ENCODE measurements around the gene PRIM2.
"Not testable (repeated sequence)": the region's sequence is repeated elsewhere in the genome, so short reads cannot be mapped to it uniquely, and the experiment has no call there.

The PRIM2 gene, protein sequence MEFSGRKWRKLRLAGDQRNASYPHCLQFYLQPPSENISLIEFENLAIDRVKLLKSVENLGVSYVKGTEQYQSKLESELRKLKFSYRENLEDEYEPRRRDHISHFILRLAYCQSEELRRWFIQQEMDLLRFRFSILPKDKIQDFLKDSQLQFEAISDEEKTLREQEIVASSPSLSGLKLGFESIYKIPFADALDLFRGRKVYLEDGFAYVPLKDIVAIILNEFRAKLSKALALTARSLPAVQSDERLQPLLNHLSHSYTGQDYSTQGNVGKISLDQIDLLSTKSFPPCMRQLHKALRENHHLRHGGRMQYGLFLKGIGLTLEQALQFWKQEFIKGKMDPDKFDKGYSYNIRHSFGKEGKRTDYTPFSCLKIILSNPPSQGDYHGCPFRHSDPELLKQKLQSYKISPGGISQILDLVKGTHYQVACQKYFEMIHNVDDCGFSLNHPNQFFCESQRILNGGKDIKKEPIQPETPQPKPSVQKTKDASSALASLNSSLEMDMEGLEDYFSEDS

DNA sequence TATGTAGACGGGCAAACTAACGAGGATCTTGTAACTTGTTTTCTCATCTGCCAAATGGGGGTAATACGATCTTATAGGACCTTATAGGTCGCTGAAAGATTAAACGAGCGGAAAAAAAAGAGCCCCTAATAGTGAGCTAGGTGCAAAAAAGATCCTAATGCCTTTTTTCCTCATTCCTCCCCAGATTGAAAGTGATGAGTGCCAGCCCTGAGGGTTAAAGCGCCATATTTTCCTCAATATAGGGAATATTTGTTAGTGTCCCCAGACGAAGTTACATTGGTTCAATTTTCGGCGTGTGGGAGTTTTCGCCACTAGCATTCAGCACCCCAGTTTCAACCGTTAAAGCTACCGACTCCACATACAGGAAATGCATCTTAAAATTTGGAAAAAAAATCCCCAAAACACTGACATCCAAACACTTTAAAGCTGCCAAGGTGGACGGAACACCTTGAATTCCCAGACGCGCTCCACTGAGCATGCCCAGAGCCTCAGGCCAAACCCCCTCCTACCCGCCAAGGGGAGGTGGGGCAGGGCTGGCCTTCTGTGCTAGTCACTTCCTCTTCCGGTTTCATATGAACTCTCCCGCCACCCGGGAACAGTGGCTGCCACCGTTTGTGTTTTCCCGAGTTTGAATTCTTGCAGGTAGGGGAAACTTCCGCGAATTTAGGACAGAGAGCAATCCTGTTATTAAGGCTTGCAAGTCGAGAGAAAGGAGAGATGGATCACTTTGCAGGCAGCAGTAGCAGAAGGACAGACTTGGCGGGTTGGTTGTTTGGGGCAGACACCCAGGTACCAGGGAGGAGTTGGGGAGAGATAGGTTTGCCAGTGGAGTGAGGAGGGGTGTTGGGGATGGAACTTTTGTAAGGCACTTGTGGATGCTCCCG is at the start of gene PRIM2:
PRIM2 (plus strand) TSS at position 571 of the 884 bp plus-strand sequence. CDS start 816 bp downstream, outside the sequence.
- peak; percentile 81 for DNase-seq

DNA sequence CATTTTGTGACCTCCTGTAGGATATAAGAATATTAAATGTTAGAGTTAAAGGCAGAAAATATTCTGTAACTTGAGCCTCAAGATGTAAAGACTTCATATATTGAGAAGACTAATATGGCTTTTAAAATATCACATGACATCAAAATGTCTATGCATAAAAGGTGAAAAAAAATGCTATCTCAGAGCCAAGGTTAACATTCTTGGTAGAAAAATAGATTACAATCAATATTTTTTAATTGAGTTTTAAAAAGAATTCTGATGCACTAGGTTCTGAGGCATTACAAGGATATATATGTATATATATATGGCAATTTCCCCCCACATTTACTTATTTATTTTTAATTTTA is 49.2 kb upstream of the PRIM2 start:
- no peak for DNase-seq

DNA sequence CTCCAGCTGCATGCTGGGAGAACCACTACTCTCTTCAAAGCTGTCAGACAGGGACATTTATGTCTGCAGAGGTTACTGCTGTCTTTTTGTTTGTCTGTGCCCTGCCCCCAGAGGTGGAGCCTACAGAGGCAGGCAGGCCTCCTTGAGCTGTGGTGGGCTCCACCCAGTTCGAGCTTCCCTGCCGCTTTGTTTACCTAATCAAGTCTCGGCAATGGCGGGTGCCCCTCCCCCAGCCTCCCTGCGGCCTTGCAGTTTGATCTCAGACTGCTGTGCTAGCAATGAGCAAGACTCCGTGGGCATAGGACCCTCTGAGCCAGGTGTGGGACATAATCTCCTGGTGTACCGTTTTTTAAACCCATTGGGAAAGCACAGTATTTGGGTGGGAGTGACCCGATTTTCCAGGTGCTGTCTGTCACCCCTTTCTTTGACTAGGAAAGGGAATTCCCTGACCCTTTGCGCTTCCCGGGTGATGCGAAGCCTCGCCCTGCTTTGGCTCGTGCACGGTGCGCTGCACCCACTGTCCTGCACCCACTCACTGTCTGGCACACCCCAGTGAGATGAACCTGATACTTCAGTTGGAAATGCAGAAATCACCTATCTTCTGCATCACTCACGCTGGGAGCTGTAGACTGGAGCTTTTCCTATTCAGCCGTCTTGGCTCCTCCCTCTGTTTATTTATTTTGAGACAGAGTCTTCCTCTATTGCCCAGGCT is 43.2 kb upstream of the PRIM2 start:
- DNase-seq = not testable (repeated sequence)

DNA sequence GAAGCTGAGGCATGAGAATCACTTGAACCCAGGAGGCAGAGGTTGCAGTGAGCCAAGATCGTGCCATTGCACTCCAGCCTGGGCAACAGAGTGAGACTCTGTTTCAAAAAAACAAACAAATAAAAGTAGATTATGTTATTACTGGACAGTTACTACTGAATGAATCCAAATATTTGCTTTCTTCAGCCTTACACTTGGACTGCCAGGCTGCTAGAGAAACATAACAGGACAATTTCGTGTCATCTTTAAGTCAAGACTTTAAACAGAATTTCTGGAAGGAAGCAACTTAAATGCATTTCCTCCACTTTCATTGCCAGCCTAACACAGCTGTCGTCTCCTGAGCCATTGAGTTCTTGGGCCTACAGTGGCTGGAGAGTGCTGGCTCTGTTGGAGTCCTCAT is 42.0 kb upstream of the PRIM2 start:
- no peak for DNase-seq

DNA sequence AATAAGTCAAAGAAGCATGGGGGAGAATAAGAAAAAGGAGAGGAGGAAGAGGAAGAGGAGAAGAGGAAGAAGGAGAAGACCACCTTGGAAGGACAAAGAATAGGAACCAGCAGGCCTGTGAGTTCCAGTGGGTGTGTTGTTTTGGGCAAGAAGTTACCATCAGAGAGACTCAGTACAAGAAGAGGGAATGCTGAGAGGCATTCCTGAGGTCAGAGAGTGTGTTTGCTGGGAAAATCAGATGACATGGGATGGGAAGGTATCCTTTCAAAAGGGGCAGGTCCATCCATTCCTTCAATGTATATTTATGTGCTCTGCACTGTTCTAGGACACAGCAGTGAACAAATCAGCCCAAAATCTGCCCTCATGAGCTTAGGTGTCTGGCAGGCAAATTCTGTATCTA is 40.5 kb upstream of the PRIM2 start:
- DNase-seq = peak; percentile 44

DNA sequence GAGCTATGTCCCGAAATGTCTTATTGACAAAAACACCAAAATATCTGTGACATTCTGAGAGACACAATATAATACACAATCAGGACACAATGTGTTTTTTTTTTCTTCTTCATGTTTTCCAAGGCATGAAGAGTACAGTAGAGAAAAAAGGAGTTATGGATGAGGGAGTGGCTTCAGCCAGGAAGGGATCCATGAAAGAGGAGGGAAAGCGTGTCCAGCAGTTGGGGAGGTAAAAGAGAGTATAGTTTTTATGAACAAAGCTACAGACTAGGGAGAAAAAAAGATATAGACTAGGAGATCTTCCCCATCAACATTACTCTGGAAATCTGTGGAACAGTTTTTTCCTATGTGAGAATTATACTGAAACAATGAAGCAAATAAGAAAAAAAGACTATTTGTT is 38.9 kb upstream of the PRIM2 start:
- no peak for DNase-seq

DNA sequence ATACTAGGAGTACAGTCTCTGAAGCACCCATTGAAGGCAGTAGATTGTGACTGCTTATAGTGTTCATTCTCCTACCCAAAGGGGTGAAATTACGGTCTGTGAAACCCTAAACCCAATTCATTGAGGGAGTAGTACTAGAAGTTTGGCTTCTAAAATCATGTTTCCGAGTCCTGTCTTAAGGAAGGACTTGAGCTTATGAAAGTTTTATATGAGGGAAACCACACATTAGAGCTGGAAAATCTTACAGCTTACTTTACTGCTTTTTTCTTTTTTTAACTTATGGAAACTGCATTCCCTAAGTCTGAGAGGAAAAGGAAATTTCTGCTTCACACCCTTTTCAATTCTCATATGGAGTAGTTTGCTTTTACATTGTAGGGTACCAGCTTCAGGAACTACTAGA is 38.4 kb upstream of the PRIM2 start:
- no peak for DNase-seq

DNA sequence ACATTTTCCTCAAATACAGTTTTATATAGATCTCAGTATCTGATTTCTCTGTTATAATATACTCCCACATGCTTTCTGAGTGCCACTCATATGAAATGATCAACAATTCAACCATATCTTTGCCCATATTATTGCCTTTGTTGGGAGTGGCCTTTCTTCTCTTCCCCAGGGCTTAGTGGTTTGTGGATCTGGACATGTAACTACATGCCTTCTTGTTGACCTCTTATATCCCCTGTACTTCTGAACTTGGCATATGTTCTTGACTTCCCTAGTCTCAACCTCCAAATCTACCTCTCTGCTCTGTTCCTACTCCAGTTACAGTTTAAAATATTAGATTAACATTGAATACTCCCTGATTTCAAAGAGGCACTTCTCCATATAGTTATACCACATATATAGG is 34.3 kb upstream of the PRIM2 start:
- DNase-seq = no peak

DNA sequence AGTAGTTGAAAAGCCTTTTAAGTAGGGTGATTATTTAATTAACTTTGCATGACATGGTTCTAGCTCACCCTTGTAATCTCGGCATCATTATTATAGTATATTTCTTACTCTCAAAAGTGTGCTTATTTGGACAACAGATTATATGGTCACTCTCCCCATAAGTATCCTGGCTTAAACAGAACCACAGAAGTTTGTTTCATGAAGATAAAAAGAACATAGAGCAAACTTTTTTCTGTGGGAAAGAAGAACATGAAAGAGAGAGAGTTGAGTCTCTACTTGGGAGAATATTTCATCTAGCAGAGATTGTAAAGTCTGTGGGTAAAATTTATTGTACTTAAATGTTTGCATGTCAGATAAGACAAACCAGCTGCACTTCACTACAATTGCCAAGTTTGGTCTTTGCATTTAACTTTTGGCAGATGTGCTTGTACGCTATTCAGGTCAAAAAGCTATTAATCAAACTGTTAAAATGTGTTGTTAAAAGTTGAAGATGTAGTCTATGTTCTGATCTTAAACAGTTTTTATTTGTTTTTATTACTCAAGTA is 33.4 kb upstream of the PRIM2 start:
- DNase-seq = peak; percentile 87

DNA sequence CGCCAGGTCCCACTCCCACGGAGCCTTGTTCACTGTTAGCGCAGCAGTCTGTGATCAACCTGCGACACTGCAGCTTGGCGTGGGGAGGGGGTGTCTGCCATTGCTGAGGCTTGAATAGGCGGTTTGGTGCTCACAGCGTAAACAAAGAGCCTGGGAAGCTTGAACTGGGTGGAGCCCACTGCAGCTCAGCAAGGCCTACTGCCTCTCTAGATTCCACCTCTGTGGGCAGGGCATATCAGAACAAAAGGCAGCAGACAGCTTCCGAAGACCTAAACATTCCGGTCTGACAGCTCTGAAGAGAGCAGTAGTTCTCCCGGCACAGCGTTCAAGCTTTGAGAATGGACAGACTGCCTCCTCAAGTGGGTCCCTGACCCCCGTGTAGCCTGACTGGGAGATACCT is 29.3 kb upstream of the PRIM2 start:
- DNase-seq = not testable (repeated sequence)

DNA sequence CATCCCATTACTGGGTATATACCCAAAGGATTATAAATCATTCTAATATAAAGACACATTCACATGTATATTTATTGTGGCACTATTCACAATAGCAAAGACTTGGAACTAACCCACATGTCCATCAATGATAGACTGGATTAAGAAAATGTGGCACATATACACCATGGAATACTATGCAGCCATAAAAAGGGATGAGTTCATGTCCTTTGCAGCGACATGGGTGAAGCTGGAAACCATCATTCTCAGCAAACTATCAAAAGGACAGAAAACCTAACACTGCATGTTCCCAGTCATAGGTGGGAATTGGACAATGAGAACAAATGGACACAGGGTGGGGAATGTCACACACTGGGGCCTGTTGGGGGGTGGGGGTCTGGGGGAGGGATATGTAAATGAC is 24.0 kb upstream of the PRIM2 start:
- DNase-seq = not testable (repeated sequence)

DNA sequence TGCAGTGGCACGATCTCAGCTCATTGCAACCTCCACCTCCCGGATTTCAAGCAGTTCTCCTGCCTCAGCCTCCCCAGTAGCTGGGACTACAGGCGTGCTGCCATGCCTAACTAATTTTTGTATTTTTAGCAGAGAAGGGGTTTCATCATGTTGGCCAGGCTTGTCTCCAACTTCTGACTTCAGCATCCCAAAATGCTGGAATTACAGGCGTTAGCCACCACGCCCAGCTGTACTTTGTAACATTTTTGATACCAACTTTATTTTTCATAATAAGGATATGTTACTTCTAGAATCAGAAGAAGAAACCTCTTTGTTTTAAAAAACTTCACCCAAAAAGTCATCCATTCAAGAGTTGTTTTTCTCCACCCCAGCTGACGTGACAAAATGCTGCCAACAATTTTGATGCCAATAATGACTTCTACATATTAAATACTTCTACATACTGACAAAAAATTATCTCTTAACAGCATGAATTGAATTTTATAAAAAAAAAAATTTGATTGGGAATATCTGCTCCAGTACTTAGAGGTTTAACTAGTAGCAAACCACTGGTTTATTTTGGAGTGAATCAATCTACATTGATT is 22.5 kb upstream of the PRIM2 start:
- no peak for DNase-seq

DNA sequence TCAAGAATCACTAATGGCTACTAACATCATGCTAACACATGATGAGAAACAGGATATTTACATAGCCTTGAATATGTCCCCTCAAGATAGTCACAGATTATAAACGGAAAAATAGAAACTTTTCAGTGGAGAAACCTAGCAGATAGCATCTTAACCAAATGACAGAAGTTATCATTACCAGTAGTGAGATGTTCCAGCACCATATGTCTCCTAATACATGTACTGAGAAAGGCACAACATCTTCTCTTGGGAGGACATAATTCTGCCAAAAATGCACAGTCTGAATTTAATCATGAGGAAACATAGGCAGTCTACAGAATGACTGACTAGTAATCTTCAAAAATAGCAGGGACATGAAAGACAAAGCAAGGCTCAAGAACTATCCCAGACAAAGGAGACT is 19.9 kb upstream of the PRIM2 start:
- DNase-seq = no peak

DNA sequence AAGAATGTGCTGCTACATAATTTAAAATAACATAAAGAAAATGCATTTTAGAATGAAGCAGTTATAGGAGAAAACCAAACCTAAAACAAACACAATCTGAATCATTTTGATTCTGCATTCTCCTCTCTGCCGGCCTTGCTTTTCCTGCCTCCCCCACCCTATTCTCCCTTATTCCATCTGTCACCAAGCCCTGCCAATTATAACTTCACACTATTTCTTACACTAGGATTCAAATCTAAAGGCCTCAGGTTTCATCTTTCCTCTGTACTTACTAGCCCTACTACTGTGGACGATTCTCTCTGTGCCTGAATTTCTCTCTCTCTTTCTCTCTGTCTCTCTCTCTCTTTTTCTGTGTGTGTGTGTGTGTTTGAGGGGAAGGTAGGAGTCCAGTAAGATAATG is 18.7 kb upstream of the PRIM2 start:
- DNase-seq = no peak

DNA sequence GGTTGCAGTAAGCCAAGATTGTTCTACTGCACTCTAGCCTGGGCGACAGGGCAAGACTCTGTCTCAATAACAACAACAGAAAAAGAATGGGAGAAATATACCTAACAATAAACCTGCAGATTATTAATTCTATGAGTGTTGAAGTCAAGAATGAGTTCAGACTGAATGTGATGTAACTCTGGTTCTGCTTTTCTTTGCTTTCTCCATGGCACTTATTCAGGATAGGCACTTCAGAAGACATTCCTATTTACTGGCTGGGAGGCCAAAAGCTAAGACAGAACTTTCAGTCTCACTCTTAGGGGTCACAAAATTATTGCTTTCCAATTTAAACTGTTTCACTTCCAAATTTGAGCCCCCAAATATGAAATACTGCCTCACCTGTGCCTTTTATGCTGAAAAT is 15.7 kb upstream of the PRIM2 start:
- no peak for DNase-seq

DNA sequence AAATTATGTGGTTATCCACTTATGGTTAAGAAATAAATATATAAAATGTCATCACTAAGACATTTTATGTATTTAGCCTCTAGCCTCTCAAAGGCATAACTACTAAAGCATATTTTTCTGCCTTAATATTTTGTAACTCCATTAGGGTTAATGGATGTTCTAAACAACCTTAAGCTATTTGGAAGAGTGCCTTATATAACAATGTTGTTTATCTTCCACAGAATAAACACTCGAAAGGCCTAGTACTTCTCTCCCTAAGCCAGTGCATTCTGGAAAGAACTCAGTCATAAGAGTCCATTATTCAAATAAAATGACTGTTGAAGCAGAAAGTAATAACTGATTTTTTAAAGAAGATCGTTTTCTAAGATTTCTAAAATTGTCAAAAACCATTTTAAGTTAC is 15.0 kb upstream of the PRIM2 start:
- DNase-seq = no peak

DNA sequence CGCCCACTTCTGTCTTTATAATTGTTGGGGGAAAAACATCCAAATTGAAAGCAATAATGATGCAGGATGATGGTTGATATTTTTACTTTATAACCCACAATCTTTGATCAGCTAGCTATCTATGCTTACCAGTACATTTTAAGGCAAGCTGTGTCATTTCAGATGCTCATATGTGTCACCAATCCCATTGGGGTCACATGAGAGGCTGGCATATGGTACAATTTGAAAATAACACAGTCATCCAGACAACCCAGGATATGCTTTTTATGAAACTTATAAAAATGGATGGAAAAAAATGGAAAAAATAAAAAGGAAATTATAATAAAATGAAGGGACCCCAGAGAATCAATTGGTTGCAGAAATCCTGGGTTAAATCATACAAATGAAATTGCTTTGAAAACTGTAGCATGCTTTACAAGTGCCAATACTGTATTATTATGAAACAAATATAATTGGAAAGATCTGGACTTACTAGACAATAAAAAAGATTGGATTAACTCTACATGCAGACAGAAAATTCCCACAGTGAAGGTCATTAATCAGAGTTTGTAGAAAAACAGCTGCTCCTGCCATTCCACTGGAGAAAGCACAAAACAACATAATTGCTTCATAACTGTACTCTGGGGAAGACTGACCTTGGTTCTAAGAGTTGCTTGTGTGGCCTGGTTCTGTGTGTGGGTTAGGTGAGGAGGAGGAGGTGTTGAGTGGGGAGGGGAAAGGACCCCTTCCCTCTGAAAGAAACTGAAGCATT is 13.3 kb upstream of the PRIM2 start:
- DNase-seq = peak; percentile 83

DNA sequence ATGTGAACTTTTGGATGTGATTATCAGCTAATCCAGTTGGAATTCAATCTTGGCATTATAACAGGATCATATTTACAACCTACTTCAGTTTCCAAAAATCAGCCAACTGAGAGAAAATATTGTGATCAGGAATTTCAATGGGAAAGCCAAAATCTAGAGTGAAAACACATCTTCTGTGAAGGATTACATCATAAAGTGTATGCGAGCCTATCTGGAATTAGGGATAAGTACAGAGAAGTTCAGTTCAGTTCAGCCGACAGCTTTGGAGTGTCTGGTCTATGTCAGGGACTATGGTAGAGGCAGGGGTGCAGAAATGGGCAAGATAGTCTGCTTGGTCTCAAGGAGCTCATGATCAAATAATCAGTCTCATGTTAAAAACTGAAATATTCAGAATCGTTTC is 12.3 kb upstream of the PRIM2 start:
- DNase-seq = peak; percentile 35

DNA sequence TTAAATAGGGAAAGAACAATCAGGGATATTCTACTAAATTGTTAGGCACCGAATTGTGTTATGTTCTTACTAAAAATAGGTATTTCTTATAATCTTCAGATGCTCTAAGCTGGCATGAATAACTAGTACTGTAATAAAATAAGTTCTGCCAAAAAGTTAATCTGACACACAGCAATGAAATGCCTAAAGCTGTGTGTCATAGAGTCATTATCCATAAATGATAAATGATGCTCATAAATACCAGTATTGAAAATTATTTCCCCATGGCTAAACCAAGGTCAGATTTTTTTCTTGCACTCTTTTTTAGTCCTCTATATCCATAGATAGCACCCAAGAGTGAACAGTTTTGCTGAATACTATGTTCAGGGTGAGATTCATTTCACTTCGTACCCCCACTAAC is 11.7 kb upstream of the PRIM2 start:
- DNase-seq = peak; percentile 83

DNA sequence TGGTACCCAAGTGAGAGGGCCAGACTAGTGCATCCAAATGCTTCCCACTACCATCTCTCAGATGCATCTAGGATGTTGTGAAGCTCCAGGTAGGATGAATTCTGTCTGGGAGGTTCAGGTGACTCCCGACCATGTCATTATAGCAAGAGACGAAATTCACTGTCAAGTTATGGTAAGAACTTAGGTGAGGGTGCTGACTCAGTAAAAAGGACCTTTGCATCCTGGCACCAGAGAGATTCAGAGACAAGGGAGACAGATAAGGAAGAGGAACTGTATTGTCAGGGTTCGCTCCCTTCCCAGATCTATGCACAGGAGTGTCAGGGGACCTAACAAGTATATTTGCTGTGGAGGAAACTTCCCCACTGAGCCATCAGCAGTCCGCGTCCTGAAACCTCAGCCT is 11.2 kb upstream of the PRIM2 start:
- DNase-seq = no peak

DNA sequence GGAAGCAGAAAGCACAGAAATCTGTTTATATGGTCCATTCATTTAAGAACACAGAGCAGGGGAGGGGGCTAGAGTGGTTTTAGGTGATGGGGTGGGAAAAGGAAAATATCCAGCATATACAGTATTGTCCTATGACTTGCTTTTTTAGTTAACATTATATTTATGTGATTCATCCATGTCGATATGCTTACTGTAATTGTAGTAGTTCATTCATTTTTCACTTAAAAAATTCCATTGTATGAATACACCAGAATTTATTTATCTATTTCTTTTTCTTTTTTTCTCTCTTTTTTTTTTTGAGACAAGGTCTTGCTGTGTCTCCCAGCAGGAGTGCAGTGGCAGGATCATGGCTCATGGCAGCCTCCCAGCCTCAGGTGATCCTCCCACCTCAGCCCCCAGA is 9.6 kb upstream of the PRIM2 start:
- DNase-seq = peak; percentile 23

DNA sequence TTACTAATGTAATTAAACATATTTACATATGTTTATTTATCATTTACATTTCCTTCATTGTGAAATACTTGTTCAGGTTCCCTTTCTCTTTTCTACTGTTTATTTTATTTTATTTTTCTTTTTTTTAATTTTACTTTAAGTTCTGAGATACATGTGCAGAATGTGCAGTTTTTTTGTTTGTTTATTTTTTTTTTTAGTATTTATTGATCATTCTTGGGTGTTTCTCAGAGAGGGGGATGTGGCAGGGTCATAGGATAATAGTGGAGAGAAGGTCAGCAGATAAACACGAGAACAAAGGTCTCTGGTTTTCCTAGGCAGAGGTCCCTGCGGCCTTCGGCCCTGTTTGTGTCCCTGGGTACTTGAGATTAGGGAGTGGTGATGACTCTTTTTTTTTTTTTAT is 8.7 kb upstream of the PRIM2 start:
- not testable (repeated sequence) for DNase-seq

Measured in fibroblast of upper back skin (primary cell).